Activated T-helper 2 cell treated with anti-CD3 and anti-CD28 coated beads, Interferon-gamma antibody, Interleukin-2, Interleukin-4, amounts not matched to agents 10 μg/mL and 5 μg/mL and 100 μg/mL, durations not matched to agents 14 hours and 24 hours and 36 hours (primary cell): ENCODE results near the gene OR8H2. TPM values are rescaled to one million over a fixed set of nuclear protein-coding genes. Genes with fewer than 3 reads are reported as not detected.
"Not testable (repeated sequence)": the region's sequence is repeated elsewhere in the genome, so short reads cannot be mapped to it uniquely, and the experiment has no call there.

ENCODE experiments used
- DNase-seq: peaks from one replicate; pipeline ENCODE4 v3.0.0; 2021; ENCODE audit warnings: low spot score
- H3K27ac Mint-ChIP-seq: one replicate; pipeline ENCODE4 v1.8.0; 2021; ENCODE audit warnings: mixed read lengths
- H3K27me3 Mint-ChIP-seq: one replicate; pipeline ENCODE4 v1.8.0; 2021; ENCODE audit warnings: low read depth, mixed read lengths
- H3K36me3 Mint-ChIP-seq: one replicate; pipeline ENCODE4 v1.8.0; 2021; ENCODE audit warnings: low read depth, mixed read lengths
- H3K4me1 Mint-ChIP-seq: one replicate; pipeline ENCODE4 v1.8.0; 2021; ENCODE audit warnings: low read depth, mixed read lengths
- H3K4me3 Mint-ChIP-seq: one replicate; pipeline ENCODE4 v1.8.0; 2021; ENCODE audit warnings: low read depth, mild to moderate bottlenecking, moderate library complexity, mixed read lengths
- H3K9me3 Mint-ChIP-seq: one replicate; pipeline ENCODE4 v1.8.0; 2021; ENCODE audit warnings: mixed read lengths
- intact Hi-C: fragments of 100-400 bp; cut with micrococcal nuclease; formaldehyde crosslinking; loops from one replicate; pipeline ENCODE4 v1.15.1; 2023
- total RNA-seq: library from RNA; stranded (reverse); gene quantifications from 2 replicates; pipeline ENCODE4 v1.2.3, GENCODE V29; 2022

Gene OR8H2, protein sequence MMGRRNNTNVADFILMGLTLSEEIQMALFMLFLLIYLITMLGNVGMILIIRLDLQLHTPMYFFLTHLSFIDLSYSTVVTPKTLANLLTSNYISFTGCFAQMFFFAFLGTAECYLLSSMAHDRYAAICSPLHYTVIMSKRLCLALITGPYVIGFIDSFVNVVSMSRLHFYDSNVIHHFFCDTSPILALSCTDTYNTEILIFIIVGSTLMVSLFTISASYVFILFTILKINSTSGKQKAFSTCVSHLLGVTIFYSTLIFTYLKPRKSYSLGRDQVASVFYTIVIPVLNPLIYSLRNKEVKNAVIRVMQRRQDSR
- total RNA-seq = not detected in 2 replicates

DNA sequence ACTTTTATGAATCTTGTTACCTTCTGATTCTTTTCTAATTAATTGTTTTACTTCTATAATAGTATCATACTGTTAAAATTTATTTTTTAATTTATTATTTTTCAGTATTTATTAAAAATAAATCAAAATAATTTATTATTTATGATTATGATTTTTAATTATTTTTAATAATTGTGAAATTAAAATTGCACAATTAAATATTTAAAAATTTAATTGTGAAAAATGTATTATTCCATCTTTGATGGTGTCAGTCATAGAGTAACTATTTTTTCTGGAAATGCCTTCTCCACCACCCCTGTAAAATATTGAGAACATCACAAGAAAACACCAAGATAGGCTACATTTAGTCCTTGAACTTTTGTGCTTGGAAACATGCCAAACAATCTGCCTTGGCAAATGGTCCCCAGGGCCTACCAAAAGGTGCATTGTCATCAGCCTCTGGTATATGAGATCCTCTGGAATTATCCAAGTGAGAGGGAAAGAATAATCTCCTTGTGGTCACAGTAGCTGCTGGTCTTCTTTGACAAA lies at the start of gene OR8H2:
Gene OR8H2 (plus strand): TSS at position 478 of the 528 bp plus-strand sequence. CDS start 1,356 bp downstream, outside the sequence.
- DNase-seq = no peak
- H3K4me1 Mint-ChIP-seq = no peaks in the 10 kb centered on the region
- H3K27ac Mint-ChIP-seq = no peak within 1 kb of the TSS
- H3K9me3 Mint-ChIP-seq = peaks cover 28% of the 10 kb centered on the region
- intact Hi-C loops = no loop called here
- H3K4me3 Mint-ChIP-seq = no peak within 1 kb of the TSS
- no peaks in the 10 kb centered on the region for H3K36me3 Mint-ChIP-seq
- H3K27me3 Mint-ChIP-seq = no peaks in the 10 kb centered on the region

DNA sequence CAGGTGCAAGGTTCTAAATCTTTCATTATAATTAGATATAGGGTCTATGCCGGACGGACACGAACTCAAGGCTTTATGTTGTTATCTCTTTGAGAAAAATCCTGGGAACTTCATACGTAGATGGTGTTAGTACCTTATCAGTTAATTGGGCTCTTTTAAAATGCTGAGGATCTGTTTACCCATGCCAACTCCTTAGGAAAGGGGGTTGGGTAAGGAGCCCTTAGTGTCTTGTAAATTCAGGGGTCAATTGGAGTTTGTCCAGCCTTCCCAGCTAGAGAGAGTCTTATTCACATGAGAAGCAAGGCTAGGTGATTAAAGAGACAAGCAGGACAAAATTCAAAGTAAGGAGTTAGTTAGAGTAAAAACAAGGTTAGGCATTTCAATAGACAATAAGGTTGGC lies 47.1 kb upstream of the OR8H2 start:
- H3K36me3 Mint-ChIP-seq, DNase-seq, H3K27me3 Mint-ChIP-seq, H3K27ac Mint-ChIP-seq, H3K4me3 Mint-ChIP-seq, H3K4me1 Mint-ChIP-seq, intact Hi-C loops: not testable (repeated sequence)
- H3K9me3 Mint-ChIP-seq = peaks cover 58% of the 10 kb centered on the region

DNA sequence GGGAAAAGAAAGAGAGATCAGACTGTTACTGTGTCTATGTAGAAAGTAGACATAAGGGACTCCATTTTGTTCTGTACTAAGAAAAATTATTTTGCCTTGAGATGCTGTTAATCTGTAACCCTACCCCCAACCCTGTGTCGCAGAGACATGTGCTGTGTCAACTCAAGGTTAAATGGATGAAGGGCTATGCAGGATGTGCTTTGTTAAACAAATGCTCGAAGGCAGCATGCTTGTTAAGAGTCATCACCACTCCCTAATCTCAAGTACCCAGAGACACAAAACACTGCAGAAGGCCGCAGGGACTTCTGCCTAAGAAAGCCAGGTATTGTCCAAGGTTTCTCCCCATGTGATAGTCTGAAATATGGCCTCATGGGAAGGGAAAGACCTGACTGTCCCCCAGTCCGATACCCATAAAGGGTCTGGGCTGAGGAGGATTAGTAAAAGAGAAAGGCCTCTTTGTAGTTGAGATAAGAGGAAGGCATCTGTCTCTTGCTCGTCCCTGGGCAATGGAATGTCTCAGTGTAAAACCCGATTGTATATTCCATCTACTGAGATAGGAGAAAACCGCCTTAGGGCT lies 45.7 kb upstream of the OR8H2 start:
- peaks cover 47% of the 10 kb centered on the region for H3K9me3 Mint-ChIP-seq
- H3K4me1 Mint-ChIP-seq, H3K27me3 Mint-ChIP-seq, DNase-seq, H3K27ac Mint-ChIP-seq, intact Hi-C loops, H3K4me3 Mint-ChIP-seq, H3K36me3 Mint-ChIP-seq: not testable (repeated sequence)

DNA sequence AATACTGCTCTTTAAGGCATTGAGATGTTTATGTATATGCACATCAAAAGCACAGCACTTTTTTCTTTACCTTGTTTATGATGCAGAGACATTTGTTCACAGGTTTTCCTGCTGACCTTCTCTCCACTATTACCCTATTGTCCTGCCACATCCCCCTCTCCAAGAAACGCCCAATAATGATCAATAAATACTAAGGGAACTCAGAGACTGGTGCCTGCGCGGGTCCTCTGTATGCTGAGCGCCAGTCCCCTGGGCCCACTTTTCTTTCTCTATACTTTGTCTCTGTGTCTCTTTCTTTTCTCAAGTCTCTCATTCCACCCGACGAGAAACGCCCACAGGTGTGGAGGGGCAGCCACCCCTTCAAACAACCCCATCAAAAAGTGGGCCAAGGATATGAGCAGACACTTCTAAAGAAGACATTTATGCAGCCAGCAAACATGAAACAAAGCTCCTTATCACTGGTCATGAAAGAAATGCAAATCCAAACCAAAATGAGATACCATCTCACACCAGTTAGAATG lies 45.2 kb upstream of the OR8H2 start:
- H3K4me1 Mint-ChIP-seq, H3K36me3 Mint-ChIP-seq, H3K27ac Mint-ChIP-seq, DNase-seq, H3K27me3 Mint-ChIP-seq, H3K4me3 Mint-ChIP-seq, intact Hi-C loops: not testable (repeated sequence)
- peaks cover 49% of the 10 kb centered on the region for H3K9me3 Mint-ChIP-seq

DNA sequence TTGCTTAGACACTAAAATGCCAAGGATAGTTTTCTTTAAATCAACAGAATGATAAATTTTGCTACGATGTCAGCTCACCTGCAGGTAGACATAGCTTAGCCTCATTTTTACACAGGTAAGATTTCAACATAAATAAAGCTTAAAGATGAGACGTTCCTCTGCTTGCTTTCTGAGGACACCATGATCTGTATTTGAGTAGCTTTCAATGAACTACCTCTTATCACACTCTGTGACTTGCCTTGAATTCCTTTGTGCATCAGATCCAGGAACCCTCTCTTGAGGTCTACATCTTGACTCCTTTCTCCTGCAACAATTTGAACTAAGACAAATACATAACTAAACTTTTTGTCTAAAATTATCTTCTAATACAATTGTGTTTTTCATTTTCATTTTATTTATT lies 36.5 kb upstream of the OR8H2 start:
- no peaks in the 10 kb centered on the region for H3K36me3 Mint-ChIP-seq
- intact Hi-C loops = no loop called here
- H3K27me3 Mint-ChIP-seq = no peaks in the 10 kb centered on the region
- no peak overlapping the region for H3K27ac Mint-ChIP-seq
- no peak for DNase-seq
- no peak overlapping the region for H3K4me3 Mint-ChIP-seq
- H3K4me1 Mint-ChIP-seq = no peaks in the 10 kb centered on the region
- peaks cover 37% of the 10 kb centered on the region for H3K9me3 Mint-ChIP-seq

DNA sequence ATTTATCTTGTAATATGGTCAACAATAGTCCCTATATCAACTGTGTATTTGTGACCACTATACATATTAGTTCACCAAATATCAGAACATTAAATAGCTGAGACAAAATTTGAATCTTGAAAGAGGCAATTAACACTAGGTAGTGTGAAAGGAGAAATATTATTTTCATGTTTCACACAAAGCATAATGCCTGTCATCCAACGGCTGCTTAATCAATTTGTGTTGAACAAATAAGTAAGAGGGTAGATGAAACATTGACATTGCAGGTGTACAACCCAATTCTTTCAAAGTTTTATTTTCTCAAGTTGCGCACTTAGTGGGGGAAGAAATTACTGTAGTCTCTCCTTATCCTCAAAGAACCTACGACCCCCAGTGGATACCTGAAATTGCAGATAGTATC lies 13.8 kb upstream of the OR8H2 start:
- intact Hi-C loops = no loop called here
- no peak overlapping the region for H3K27ac Mint-ChIP-seq
- H3K36me3 Mint-ChIP-seq = no peaks in the 10 kb centered on the region
- no peak for DNase-seq
- H3K4me3 Mint-ChIP-seq = no peak overlapping the region
- H3K27me3 Mint-ChIP-seq = no peaks in the 10 kb centered on the region
- H3K9me3 Mint-ChIP-seq = peaks cover 37% of the 10 kb centered on the region
- no peaks in the 10 kb centered on the region for H3K4me1 Mint-ChIP-seq

DNA sequence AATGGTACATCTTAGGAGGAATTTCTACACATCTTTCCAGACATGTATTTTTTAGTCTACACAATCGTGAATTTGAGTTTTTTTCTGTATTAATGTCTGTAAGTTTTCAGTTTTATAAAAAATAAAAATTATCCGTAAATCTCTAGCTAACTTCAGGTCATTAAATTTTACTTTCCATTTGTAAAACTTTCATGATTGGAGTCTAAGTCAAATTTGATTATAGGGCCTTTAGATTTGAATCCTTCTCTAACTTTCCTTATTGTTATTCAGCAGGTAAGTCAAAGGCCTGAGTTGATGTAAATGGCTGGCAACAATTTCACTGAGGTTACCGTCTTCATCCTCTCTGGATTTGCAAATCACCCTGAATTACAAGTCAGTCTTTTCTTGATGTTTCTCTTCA lies 10.5 kb upstream of the OR8H2 start, which contains the start of gene OR8I2:
Gene OR8I2 (plus strand): TSS at position 301 of the 400 bp plus-strand sequence. CDS start 0 bp downstream, at position 301.
- no peaks in the 10 kb centered on the region for H3K36me3 Mint-ChIP-seq
- H3K9me3 Mint-ChIP-seq = peaks cover 38% of the 10 kb centered on the region
- no peak for DNase-seq
- no peak within 1 kb of the TSS for H3K27ac Mint-ChIP-seq
- no peak within 1 kb of the TSS for H3K4me3 Mint-ChIP-seq
- intact Hi-C loops = no loop called here
- H3K27me3 Mint-ChIP-seq = no peaks in the 10 kb centered on the region
- H3K4me1 Mint-ChIP-seq = no peaks in the 10 kb centered on the region

DNA sequence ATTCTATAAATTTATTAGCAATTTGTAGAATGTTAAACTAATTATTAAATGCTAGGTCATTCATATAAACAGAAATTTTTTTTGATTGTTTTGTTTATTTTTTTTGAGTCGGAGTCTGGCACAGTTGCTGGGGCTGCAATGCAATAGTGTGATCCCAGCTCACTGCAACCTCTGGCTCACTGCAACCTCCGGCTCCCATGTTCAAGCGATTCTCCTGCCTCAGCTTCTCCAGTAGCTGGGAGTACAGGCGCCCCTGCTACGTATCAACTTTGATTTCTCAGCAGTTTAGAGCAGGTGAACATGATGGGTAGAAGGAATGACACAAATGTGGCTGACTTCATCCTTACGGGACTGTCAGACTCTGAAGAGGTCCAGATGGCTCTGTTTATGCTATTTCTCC lies 18.6 kb downstream of the OR8H2 start, which contains the start of gene OR8H3:
Gene OR8H3 (plus strand): TSS at position 301 of the 400 bp plus-strand sequence. CDS start 0 bp downstream, at position 301.
- intact Hi-C loops = no loop called here
- no peak within 1 kb of the TSS for H3K4me3 Mint-ChIP-seq
- H3K4me1 Mint-ChIP-seq = no peaks in the 10 kb centered on the region
- no peak within 1 kb of the TSS for H3K27ac Mint-ChIP-seq
- no peaks in the 10 kb centered on the region for H3K36me3 Mint-ChIP-seq
- no peak for DNase-seq
- no peaks in the 10 kb centered on the region for H3K27me3 Mint-ChIP-seq
- H3K9me3 Mint-ChIP-seq = peaks cover 23% of the 10 kb centered on the region

DNA sequence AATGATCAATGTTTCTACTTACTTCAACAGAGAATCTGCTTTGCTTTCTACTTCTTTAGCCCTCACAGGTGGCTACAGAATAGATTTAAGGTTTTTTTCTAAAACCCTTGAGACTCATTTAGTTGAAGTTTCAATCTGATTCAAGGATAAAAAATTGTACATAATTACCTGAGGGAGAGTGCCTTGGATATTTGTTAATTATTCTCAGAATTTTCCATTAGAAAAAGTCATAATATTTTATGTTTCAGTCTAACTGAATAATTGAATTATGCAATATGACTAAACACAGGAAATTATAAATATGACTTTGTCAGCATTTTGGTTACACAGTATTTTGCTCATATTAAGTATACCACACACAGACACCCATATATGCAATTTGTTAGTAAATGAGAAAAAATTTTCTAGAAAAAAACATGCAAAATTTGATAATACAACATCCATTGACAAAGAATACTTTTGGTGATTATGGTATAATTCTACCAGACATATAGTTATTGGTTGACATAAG lies 36.7 kb downstream of the OR8H2 start, which contains the start of gene OR8J3:
Gene OR8J3 (minus strand): TSS at position 51 of the 511 bp plus-strand sequence. CDS start 2,483 bp downstream, outside the sequence.
- peaks cover 34% of the 10 kb centered on the region for H3K9me3 Mint-ChIP-seq
- no peaks in the 10 kb centered on the region for H3K27me3 Mint-ChIP-seq
- no peaks in the 10 kb centered on the region for H3K36me3 Mint-ChIP-seq
- no peak for DNase-seq
- H3K27ac Mint-ChIP-seq = no peak within 1 kb of the TSS
- intact Hi-C loops = no loop called here
- H3K4me1 Mint-ChIP-seq = no peaks in the 10 kb centered on the region
- H3K4me3 Mint-ChIP-seq = no peak within 1 kb of the TSS

DNA sequence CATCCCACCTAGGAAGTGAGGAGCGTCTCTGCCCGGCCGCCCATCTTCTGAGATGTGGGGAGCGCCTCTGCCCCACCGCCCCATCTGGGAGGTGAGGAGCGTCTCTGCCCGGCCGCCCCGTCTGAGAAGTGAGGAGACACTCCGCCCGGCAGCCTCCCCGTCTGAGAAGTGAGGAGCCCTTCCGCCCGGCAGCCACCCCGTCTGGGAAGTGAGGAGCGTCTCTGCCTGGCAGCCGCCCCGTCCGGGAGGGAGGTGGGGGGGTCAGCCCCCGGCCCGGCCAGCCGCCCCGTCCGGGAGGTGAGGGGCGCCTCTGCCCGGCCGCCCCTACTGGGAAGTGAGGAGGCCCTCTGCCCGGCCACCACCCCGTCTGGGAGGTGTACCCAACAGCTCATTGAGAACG lies 40.2 kb downstream of the OR8H2 start:
- H3K27ac Mint-ChIP-seq, H3K4me3 Mint-ChIP-seq, DNase-seq, H3K27me3 Mint-ChIP-seq, H3K4me1 Mint-ChIP-seq, H3K36me3 Mint-ChIP-seq, intact Hi-C loops: not testable (repeated sequence)
- H3K9me3 Mint-ChIP-seq = peaks cover 24% of the 10 kb centered on the region

DNA sequence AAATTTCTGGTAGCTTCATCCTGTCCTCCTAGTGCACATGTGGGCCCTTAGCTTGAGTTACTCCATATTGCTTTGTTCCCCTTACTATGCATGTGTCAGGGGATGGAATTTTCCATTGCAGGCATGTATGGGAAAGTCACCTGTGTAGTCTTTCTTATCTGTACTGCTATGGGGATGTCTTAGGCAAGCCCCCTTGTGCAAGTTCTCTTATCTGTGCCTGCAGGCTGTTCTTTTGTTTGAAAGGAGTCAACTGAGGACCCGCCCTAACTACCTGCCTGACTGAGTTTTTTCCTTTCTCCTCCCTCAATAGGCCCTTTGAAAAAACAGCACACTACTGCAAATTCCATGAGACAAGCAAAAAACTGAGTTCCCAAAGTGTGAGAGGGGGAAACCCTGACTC lies 47.9 kb downstream of the OR8H2 start:
- intact Hi-C loops = no loop called here
- Mint-ChIP-seq H3K4me3 (no peak overlapping the region), H3K36me3 (no peaks in the 10 kb centered on the region), H3K4me1 (no peaks in the 10 kb centered on the region), H3K9me3 (peaks cover 63% of the 10 kb centered on the region), H3K27me3 (no peaks in the 10 kb centered on the region), H3K27ac (no peak overlapping the region)
- no peak for DNase-seq

DNA sequence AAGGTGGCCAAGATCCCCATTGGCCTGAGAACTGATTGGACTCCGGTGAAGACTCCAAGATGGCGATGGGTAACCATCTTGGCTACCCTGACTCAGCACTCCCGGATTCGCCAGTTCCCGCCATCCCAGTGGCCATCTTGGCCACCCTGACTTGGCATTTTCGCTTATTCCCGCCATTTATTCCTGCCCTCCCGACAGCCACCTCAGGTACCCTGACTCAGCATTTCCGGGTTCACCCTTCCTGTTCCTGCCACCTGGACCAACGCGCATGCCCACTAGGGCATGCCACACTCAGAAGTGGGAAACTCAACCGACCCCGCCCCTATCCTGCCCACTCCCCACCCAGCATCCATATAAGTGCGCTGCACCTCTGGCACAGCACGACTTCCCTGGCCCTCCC lies 48.8 kb downstream of the OR8H2 start:
- no peaks in the 10 kb centered on the region for H3K27me3 Mint-ChIP-seq
- peaks cover 69% of the 10 kb centered on the region for H3K9me3 Mint-ChIP-seq
- intact Hi-C loops = no loop called here

More for the DNA sequence above, 48.8 kb downstream of the OR8H2 start:
- Mint-ChIP-seq H3K4me3 (no peak overlapping the region), H3K4me1 (no peaks in the 10 kb centered on the region), H3K27ac (no peak overlapping the region), H3K36me3 (no peaks in the 10 kb centered on the region)
- DNase-seq = no peak
